HEK293T (cell line): ENCODE results near the gene TGFBR1.

Experiments used
- CTBP1 ChIP-seq: fragments of 450-650 bp; IDR thresholded peaks from 2 replicates; pipeline ENCODE4 v1.6.1; 2016; ENCODE audit warnings: borderline replicate concordance
- ELF4 ChIP-seq: fragments of 450-650 bp; IDR thresholded peaks from 2 replicates; pipeline ENCODE4 v1.6.1; 2017; ENCODE audit warnings: antibody characterized with exemption
- HDGF ChIP-seq: fragments of 450-650 bp; IDR thresholded peaks from 2 replicates; pipeline ENCODE4 v1.6.1; 2017; ENCODE audit warnings: antibody characterized with exemption, borderline replicate concordance
- SP1 ChIP-seq: fragments of 450-650 bp; IDR thresholded peaks from 2 replicates; pipeline ENCODE4 v1.6.1; 2017
- SUZ12 ChIP-seq: fragments of 450-650 bp; IDR thresholded peaks from 2 replicates; pipeline ENCODE4 v1.6.1; 2016; ENCODE audit warnings: mild to moderate bottlenecking
- TARDBP ChIP-seq: fragments of 450-650 bp; IDR thresholded peaks from 2 replicates; pipeline ENCODE4 v1.6.1; 2016

DNA sequence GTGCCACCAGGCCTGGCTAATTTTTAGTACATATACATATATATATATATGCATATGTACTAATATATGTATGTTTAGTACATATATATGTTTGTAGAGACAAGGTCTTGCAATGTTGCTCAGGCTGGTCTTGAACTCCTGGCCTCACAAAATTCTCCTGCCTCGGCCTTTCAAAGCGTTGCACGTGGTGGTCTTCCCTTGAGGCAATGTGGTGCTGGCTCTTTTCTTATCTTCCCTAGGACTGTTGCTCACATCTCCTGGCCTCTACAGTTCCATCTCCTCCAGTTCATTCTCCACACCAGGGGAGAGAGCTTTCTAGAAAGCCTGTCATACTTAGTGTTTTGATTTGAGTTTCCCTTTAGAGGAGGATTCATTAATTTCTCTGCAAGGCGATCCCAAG, 28.9 kb upstream of the TGFBR1 start:
- TF ChIP-seq SUZ12: no peak
- TF ChIP-seq SP1: no peak
- TF ChIP-seq ELF4: no peak
- TF ChIP-seq CTBP1: no peak
- no peak for TF ChIP-seq TARDBP
- no peak for TF ChIP-seq HDGF
